Heart left ventricle (tissue), 13 donors: ENCODE measurements around the gene DOCK2.

Experiments used
- POLR2A ChIP-seq, 2 donors: fragments of 450-650 bp; IDR thresholded peaks; one replicate each; pipeline ENCODE4 v1.6.1; 2017; ENCODE audit warnings: antibody characterized with exemption in 2 of 2, mild to moderate bottlenecking in 2 of 2, moderate library complexity in 2 of 2
- TF ChIP-seq, protein P1 (sequence below), 12 donors: fragments of 200-600 bp; sonication (generic) in 4 of 12; IDR thresholded peaks; one replicate each; pipeline versions ENCODE4 v1.5.0 to v1.8.0; 2018 to 2022; ENCODE audit warnings: antibody characterized with exemption in 12 of 12, mild to moderate bottlenecking in 5 of 12
- donor health status: ischemic (EF 13 %, LVEDD 7.1; RV severe dilation, severe dysfunction).
- donor health status: DM: no; HTN: yes; CAD: no.
- donor health status: DM: no; HTN: no; CAD: no.
- donor health status: ischemic (EF 25% LVEDD 6.9; RV normal size, moderate dysfunction).
- donor health status: ischemic (EF 25% LVEDD 5.7; RV mildly dilated, moderate dysfunction).
- donor health status: ischemic (EF 35%, LVEDD 5.7; RV mildly dilated, moderate dysfunction).
- donor health status: nonischemic (EF 11% LVEDD 7.7; RV severe dilation, severe dysfunction).
- donor health status: DM: yes; HTN: yes; CAD: no.
- donor health status: PGD.
- donor health status: ischemic (EF 29% LVEDD 5.4; RV normal size, mild dysfunction).
- donor health status: nonischemic (EF 23%, LVEDD 6.1; RV moderate dilation, normal function).

GRCh38 chr5:169809281-169809680, 172.2 kb downstream of the DOCK2 start:
- TF ChIP-seq, protein P1, sequence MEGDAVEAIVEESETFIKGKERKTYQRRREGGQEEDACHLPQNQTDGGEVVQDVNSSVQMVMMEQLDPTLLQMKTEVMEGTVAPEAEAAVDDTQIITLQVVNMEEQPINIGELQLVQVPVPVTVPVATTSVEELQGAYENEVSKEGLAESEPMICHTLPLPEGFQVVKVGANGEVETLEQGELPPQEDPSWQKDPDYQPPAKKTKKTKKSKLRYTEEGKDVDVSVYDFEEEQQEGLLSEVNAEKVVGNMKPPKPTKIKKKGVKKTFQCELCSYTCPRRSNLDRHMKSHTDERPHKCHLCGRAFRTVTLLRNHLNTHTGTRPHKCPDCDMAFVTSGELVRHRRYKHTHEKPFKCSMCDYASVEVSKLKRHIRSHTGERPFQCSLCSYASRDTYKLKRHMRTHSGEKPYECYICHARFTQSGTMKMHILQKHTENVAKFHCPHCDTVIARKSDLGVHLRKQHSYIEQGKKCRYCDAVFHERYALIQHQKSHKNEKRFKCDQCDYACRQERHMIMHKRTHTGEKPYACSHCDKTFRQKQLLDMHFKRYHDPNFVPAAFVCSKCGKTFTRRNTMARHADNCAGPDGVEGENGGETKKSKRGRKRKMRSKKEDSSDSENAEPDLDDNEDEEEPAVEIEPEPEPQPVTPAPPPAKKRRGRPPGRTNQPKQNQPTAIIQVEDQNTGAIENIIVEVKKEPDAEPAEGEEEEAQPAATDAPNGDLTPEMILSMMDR (IDR thresholded peaks at IDR 0.05): no peak
- no peak for TF ChIP-seq POLR2A (IDR thresholded peaks at IDR 0.05)
